ENCODE results near the gene RIPK4. TPM values are rescaled to one million over a fixed set of nuclear protein-coding genes. Genes with fewer than 3 reads are reported as not detected.

RIPK4 gene
- total and polyA plus RNA-seq, 2 of the 13 experiments (the other 11 are each of a cell fraction or from before 2014, with no cell fraction given): 3.1 to 4.9 TPM

DNA sequence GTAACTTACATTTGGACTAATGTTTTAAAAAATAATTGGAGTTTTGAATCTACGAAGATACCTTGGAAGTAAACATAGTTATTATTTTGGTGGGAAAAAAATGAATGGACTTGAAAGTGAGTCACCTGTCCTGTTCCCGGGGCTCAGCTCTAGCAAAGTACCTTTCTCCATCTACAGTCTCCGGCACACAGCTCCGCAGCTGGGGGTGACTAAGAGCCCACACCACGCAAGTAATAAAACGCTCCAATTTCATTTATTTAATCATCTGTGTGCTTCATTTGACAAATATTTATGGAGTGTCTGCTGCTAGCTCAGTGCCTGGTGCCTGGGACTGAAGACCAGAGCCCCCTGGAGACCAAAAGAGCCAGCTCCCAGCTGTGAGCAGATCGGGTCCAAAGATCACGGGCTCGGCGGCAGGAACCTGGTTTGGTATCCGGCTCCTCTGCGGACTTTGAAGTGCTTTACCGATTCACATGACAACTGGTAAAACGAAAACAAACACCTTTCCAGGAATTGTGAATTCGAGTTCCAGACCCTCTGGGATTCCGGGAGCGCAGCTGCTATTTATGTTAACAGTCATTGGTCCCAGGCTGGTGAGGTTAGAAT, 1.7 kb upstream of the RIPK4 start (continued):
- TF ChIP-seq IRF2 (CRISPR knock-in tag; IDR thresholded peaks at IDR 0.05) (peak; percentile 87), SRSF1 (optimal IDR thresholded peaks at IDR 0.05; ENCODE audit: low read depth, low read length) (no peak), ZNF766 (CRISPR knock-in tag; IDR thresholded peaks at IDR 0.05; ENCODE audit: borderline replicate concordance) (no peak), FIP1L1 (IDR thresholded peaks at IDR 0.05; ENCODE audit: borderline replicate concordance, insufficient read depth, low read depth, low read length) (no peak), KAT8 (CRISPR knock-in tag; IDR thresholded peaks at IDR 0.05) (peak; percentile 65; the same call in 1 of the 2 replicates), ZNF552 (CRISPR knock-in tag; IDR thresholded peaks at IDR 0.05; ENCODE audit: borderline replicate concordance) (no peak), ZNF274 (CRISPR knock-in tag; IDR thresholded peaks at IDR 0.05) (no peak), GFI1 (CRISPR knock-in tag; IDR thresholded peaks at IDR 0.05; ENCODE audit: borderline replicate concordance) (peak; percentile 13; the same call in 1 of the 2 replicates), ZNF792 (CRISPR knock-in tag; IDR thresholded peaks at IDR 0.05) (no peak), ZNF713 (CRISPR knock-in tag; IDR thresholded peaks at IDR 0.05) (no peak), ZNF34 (CRISPR knock-in tag; IDR thresholded peaks at IDR 0.05; ENCODE audit: borderline replicate concordance) (no peak), ZNF124 (CRISPR knock-in tag; IDR thresholded peaks at IDR 0.05) (0 out of 2 replicates have a peak, but pooled peaks have one; percentile 31), MLLT10 (CRISPR knock-in tag; IDR thresholded peaks at IDR 0.05) (no peak), NCOA1 (CRISPR knock-in tag; IDR thresholded peaks at IDR 0.05) (no peak), HDAC2 (CRISPR knock-in tag; IDR thresholded peaks at IDR 0.05) (peak; percentile 81), PRMT3 (CRISPR knock-in tag; IDR thresholded peaks at IDR 0.05; ENCODE audit: borderline replicate concordance, low read depth) (no peak), SNAPC2 (CRISPR knock-in tag; IDR thresholded peaks at IDR 0.05) (no peak), NFRKB (IDR thresholded peaks at IDR 0.05) (no peak), FOXC1 (CRISPR knock-in tag; IDR thresholded peaks at IDR 0.05; ENCODE audit: borderline replicate concordance) (no peak), NFATC3 (CRISPR knock-in tag; IDR thresholded peaks at IDR 0.05) (no peak), ZSCAN12 (CRISPR knock-in tag; IDR thresholded peaks at IDR 0.05) (no peak), ZNF350 (CRISPR knock-in tag; IDR thresholded peaks at IDR 0.05; ENCODE audit: borderline replicate concordance, low read depth) (peak; percentile 50; the same call in 1 of the 2 replicates), U2AF2 (IDR thresholded peaks at IDR 0.05; ENCODE audit: low read depth, low read length) (no peak), ZBTB1 (CRISPR knock-in tag; IDR thresholded peaks at IDR 0.05; ENCODE audit: borderline replicate concordance) (no peak)
- TF ChIP-seq, protein P1, sequence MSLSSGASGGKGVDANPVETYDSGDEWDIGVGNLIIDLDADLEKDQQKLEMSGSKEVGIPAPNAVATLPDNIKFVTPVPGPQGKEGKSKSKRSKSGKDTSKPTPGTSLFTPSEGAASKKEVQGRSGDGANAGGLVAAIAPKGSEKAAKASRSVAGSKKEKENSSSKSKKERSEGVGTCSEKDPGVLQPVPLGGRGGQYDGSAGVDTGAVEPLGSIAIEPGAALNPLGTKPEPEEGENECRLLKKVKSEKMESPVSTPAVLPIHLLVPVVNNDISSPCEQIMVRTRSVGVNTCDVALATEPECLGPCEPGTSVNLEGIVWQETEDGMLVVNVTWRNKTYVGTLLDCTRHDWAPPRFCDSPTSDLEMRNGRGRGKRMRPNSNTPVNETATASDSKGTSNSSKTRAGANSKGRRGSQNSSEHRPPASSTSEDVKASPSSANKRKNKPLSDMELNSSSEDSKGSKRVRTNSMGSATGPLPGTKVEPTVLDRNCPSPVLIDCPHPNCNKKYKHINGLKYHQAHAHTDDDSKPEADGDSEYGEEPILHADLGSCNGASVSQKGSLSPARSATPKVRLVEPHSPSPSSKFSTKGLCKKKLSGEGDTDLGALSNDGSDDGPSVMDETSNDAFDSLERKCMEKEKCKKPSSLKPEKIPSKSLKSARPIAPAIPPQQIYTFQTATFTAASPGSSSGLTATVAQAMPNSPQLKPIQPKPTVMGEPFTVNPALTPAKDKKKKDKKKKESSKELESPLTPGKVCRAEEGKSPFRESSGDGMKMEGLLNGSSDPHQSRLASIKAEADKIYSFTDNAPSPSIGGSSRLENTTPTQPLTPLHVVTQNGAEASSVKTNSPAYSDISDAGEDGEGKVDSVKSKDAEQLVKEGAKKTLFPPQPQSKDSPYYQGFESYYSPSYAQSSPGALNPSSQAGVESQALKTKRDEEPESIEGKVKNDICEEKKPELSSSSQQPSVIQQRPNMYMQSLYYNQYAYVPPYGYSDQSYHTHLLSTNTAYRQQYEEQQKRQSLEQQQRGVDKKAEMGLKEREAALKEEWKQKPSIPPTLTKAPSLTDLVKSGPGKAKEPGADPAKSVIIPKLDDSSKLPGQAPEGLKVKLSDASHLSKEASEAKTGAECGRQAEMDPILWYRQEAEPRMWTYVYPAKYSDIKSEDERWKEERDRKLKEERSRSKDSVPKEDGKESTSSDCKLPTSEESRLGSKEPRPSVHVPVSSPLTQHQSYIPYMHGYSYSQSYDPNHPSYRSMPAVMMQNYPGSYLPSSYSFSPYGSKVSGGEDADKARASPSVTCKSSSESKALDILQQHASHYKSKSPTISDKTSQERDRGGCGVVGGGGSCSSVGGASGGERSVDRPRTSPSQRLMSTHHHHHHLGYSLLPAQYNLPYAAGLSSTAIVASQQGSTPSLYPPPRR (CRISPR knock-in tag; IDR thresholded peaks at IDR 0.05; ENCODE audit: borderline replicate concordance): peak; percentile 71; the same call in 1 of the 2 replicates
- TF ChIP-seq, protein P2, sequence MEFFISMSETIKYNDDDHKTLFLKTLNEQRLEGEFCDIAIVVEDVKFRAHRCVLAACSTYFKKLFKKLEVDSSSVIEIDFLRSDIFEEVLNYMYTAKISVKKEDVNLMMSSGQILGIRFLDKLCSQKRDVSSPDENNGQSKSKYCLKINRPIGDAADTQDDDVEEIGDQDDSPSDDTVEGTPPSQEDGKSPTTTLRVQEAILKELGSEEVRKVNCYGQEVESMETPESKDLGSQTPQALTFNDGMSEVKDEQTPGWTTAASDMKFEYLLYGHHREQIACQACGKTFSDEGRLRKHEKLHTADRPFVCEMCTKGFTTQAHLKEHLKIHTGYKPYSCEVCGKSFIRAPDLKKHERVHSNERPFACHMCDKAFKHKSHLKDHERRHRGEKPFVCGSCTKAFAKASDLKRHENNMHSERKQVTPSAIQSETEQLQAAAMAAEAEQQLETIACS (CRISPR knock-in tag; IDR thresholded peaks at IDR 0.05): no peak
- TF ChIP-seq, protein P3, sequence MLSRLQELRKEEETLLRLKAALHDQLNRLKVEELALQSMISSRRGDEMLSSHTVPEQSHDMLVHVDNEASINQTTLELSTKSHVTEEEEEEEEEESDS (CRISPR knock-in tag; IDR thresholded peaks at IDR 0.05; ENCODE audit: borderline replicate concordance): no peak
